K562 (cell line): Measurements from ENCODE around the gene TRIP6. TPM values are rescaled to one million over a fixed set of nuclear protein-coding genes. Genes with fewer than 3 reads are reported as not detected.
A peak's percentile ranks its signal among the peaks of the same experiment; 100 is the strongest.

Experiments used
- ESRRA ChIP-seq: fragments of 450-650 bp; IDR thresholded peaks from 2 replicates; pipeline ENCODE4 v1.6.1; 2014; ENCODE audit warnings: low read depth, mild to moderate bottlenecking, moderate library complexity, borderline replicate concordance
- FOXO4 ChIP-seq: fragments of 450-650 bp; formaldehyde crosslinking; IDR thresholded peaks from 2 replicates; pipeline ENCODE4 v1.4.0; 2020; ENCODE audit warnings: mild to moderate bottlenecking, moderate library complexity
- PHB ChIP-seq: fragments of 250-450 bp; sonication (Bioruptor Pico); IDR thresholded peaks from 2 replicates; pipeline ENCODE4 v1.5.0; 2021
- POLR2AphosphoS5 ChIP-seq: IDR thresholded peaks from 2 replicates; pipeline ENCODE4 v1.6.1; 2011; ENCODE audit warnings: mild to moderate bottlenecking, low read depth, low read length, moderate library complexity; ENCODE audit not compliant: control insufficient read depth, insufficient read depth
- POLR2B ChIP-seq: fragments of 450-650 bp; IDR thresholded peaks from 2 replicates; pipeline ENCODE4 v1.6.1; 2018; ENCODE audit warnings: low read depth; ENCODE audit not compliant: partially characterized antibody
- PRMT5 ChIP-seq: sonication (generic); formaldehyde crosslinking; IDR thresholded peaks from 2 replicates; pipeline ENCODE4 v1.5.0; 2020; ENCODE audit warnings: missing genetic modification reagents
- SMAD2 ChIP-seq: fragments of 150-350 bp; IDR thresholded peaks from 2 replicates; pipeline ENCODE4 v1.6.1; 2014; ENCODE audit warnings: low read depth, mild to moderate bottlenecking, low read length
- TAL1 ChIP-seq: fragments of 450-650 bp; IDR thresholded peaks from 2 replicates; pipeline ENCODE4 v1.6.1; 2016; ENCODE audit warnings: mild to moderate bottlenecking
- TEAD4 ChIP-seq, 2 experiments: sonication (generic) in 1 of 2; formaldehyde crosslinking in 1 of 2; IDR thresholded peaks; 2 replicates each; pipeline versions ENCODE4 v1.6.1 to v1.8.0; 2012 to 2022; ENCODE audit warnings: borderline replicate concordance in 1 of 2, inconsistent platforms in 1 of 2, low read length in 1 of 2, mild to moderate bottlenecking in 1 of 2, missing genetic modification reagents in 1 of 2
- ZBTB40 ChIP-seq, 2 experiments: fragments of 450-650 bp in 1 of 2; sonication (generic) in 1 of 2; formaldehyde crosslinking in 1 of 2; IDR thresholded peaks; 2 replicates each; pipeline versions ENCODE4 v1.7.1 to v1.9.0; 2016 to 2022; ENCODE audit warnings: inconsistent platforms in 1 of 2, mild to moderate bottlenecking in 1 of 2, missing genetic modification reagents in 1 of 2
- ZKSCAN8 ChIP-seq: fragments of 200-800 bp; sonication (Bioruptor generic); IDR thresholded peaks from 2 replicates; pipeline ENCODE4 v1.6.1; 2016; ENCODE audit warnings: missing genetic modification characterization, missing compliant biosample characterization
- ZNF133 ChIP-seq: fragments of 250-450 bp; sonication (Bioruptor Pico); IDR thresholded peaks from 2 replicates; pipeline ENCODE4 v1.4.0; 2020; ENCODE audit warnings: mild to moderate bottlenecking
- ZNF224 ChIP-seq: sonication (generic); formaldehyde crosslinking; IDR thresholded peaks from 2 replicates; pipeline ENCODE4 v1.8.0; 2022; ENCODE audit warnings: mild to moderate bottlenecking, missing genetic modification reagents
- ZNF511 ChIP-seq: sonication (generic); formaldehyde crosslinking; IDR thresholded peaks from 2 replicates; pipeline ENCODE4 v1.8.0; 2022; ENCODE audit warnings: mild to moderate bottlenecking, missing genetic modification reagents
- ZNF586 ChIP-seq: fragments of 450-650 bp; formaldehyde crosslinking; conservative IDR thresholded peaks from 2 replicates; pipeline ENCODE4 v1.4.0; 2020; ENCODE audit warnings: mild to moderate bottlenecking, moderate library complexity
- ZNF695 ChIP-seq: fragments of 450-650 bp; formaldehyde crosslinking; IDR thresholded peaks from 2 replicates; pipeline ENCODE4 v1.4.0; 2020; ENCODE audit warnings: mild to moderate bottlenecking, moderate library complexity
- polyA plus RNA-seq, 8 experiments: library from polyadenylated mRNA; depleted of rRNA in 4 of 8; stranded (reverse) in 5 of 8; unstranded in 3 of 8; fragments of >200 nt; fragmentation: Nextera tagmentation in 2 of 8; fragmentation: Illumina TruSeq in 1 of 8; extraction: Ambion mirVana in 2 of 8; extraction: Trizol in 1 of 8; gene quantifications; 2 replicates each; pipeline versions ENCODE4 v1.2.1 to v1.2.3, GENCODE V29; 2011 to 2014; ENCODE audit warnings: inconsistent platforms in 1 of 8, missing spikeins in 1 of 8
- total RNA-seq, 7 experiments: library from RNA; depleted of rRNA in 6 of 7; stranded (reverse); fragments of >200 nt in 6 of 7; fragmentation: Illumina TruSeq in 2 of 7; extraction: Trizol in 2 of 7; gene quantifications; 2 replicates each; pipeline versions ENCODE4 v1.2.1 to v1.2.3, GENCODE V29; 2011 to 2021; ENCODE audit warnings: low replicate concordance in 1 of 7

Gene TRIP6
- total and polyA plus RNA-seq, 9 of the 15 experiments (the other 6 are each of a cell fraction or from before 2014, with no cell fraction given) = 5.9 to 141 (median 54.0) TPM

- TF ChIP-seq POLR2B (peak; percentile 34), ZNF511 (CRISPR knock-in tag) (peak; percentile 85; the same call in 1 of the 2 replicates), ZKSCAN8 (no peak), ZNF133 (no peak), ESRRA (peak; percentile 95), FOXO4 (CRISPR knock-in tag) (0 out of 2 replicates have a peak, but pooled peaks have one; percentile 44), ZBTB40 (IDR thresholded peaks at IDR 0.05) (0 out of 2 replicates have a peak, but pooled peaks have one; percentile 43), ZBTB40 (CRISPR knock-in tag; IDR thresholded peaks at IDR 0.05) (no peak), ZNF586 (CRISPR knock-in tag) (no peak), PRMT5 (CRISPR knock-in tag) (no peak), ZNF224 (CRISPR knock-in tag) (no peak), SMAD2 (no peak), POLR2AphosphoS5 (no peak), TEAD4 (IDR thresholded peaks at IDR 0.05; ENCODE audit: low read length) (no peak), TEAD4 (CRISPR knock-in tag; IDR thresholded peaks at IDR 0.05; ENCODE audit: borderline replicate concordance) (no peak), TAL1 (no peak; the same call in 1 of the 2 replicates), ZNF695 (CRISPR knock-in tag) (no peak), PHB (CRISPR knock-in tag) (0 out of 2 replicates have a peak, but pooled peaks have one; percentile 23)
Observed at GRCh38 chr7:100827330-100828226, 39.6 kb upstream of the TRIP6 start, which contains the start of gene EPHB4 (continued).
